Panc1 (cell line): Measurements from ENCODE around the gene LSM14B.

Experiments used
- TF ChIP-seq, protein P1 (sequence below): fragments of 450-650 bp; IDR thresholded peaks from 2 replicates; pipeline ENCODE4 v1.5.1; 2017; ENCODE audit warnings: mild to moderate bottlenecking
- TF ChIP-seq, protein P2 (sequence below), 2 experiments: IDR thresholded peaks; 2 replicates each; pipeline ENCODE4 v1.6.1; 2011 to 2012; ENCODE audit warnings: low read depth in 2 of 2, control low read depth in 1 of 2, low read length in 1 of 2, mild to moderate bottlenecking in 1 of 2, moderate library complexity in 1 of 2; ENCODE audit not compliant: insufficient read depth in 1 of 2

DNA sequence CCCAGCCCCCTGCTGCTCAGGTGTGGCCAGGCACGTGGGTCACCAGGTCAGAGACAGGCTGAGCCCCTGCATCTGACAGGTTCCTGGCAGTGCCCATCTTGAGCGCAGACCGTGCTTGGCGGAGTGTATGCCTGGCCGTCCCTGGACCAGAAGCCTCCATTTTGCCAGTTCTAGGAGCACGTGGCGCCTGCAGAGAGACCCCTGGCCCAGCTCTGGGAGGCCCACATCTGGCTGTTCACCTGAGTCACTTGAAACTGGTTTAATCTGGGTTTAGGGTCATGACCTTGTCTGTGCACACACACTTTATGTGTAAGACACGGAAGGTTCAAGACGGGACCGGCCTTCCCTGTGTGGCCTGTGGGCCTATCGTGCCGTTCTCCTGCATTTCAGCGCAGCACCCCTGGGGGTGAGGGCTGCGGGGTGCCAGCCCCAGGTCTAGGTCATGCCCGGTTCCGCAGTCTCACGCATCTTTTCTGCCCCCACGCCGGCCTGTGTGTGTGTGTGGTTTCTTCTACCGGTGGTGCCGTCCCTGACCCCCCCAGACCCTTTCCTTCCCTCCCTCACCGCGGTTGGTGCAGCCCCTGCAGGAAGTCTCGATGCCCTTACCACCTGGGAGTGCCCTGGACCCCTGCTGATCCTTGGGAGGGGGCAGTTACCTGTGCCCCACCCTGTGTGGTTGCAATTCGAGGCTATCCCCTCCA, 35.3 kb downstream of the LSM14B start:
- TF ChIP-seq, protein P1, sequence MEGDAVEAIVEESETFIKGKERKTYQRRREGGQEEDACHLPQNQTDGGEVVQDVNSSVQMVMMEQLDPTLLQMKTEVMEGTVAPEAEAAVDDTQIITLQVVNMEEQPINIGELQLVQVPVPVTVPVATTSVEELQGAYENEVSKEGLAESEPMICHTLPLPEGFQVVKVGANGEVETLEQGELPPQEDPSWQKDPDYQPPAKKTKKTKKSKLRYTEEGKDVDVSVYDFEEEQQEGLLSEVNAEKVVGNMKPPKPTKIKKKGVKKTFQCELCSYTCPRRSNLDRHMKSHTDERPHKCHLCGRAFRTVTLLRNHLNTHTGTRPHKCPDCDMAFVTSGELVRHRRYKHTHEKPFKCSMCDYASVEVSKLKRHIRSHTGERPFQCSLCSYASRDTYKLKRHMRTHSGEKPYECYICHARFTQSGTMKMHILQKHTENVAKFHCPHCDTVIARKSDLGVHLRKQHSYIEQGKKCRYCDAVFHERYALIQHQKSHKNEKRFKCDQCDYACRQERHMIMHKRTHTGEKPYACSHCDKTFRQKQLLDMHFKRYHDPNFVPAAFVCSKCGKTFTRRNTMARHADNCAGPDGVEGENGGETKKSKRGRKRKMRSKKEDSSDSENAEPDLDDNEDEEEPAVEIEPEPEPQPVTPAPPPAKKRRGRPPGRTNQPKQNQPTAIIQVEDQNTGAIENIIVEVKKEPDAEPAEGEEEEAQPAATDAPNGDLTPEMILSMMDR, result no peak
- TF ChIP-seq, protein P2, sequence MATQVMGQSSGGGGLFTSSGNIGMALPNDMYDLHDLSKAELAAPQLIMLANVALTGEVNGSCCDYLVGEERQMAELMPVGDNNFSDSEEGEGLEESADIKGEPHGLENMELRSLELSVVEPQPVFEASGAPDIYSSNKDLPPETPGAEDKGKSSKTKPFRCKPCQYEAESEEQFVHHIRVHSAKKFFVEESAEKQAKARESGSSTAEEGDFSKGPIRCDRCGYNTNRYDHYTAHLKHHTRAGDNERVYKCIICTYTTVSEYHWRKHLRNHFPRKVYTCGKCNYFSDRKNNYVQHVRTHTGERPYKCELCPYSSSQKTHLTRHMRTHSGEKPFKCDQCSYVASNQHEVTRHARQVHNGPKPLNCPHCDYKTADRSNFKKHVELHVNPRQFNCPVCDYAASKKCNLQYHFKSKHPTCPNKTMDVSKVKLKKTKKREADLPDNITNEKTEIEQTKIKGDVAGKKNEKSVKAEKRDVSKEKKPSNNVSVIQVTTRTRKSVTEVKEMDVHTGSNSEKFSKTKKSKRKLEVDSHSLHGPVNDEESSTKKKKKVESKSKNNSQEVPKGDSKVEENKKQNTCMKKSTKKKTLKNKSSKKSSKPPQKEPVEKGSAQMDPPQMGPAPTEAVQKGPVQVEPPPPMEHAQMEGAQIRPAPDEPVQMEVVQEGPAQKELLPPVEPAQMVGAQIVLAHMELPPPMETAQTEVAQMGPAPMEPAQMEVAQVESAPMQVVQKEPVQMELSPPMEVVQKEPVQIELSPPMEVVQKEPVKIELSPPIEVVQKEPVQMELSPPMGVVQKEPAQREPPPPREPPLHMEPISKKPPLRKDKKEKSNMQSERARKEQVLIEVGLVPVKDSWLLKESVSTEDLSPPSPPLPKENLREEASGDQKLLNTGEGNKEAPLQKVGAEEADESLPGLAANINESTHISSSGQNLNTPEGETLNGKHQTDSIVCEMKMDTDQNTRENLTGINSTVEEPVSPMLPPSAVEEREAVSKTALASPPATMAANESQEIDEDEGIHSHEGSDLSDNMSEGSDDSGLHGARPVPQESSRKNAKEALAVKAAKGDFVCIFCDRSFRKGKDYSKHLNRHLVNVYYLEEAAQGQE (IDR thresholded peaks at IDR 0.05; ENCODE audit: insufficient read depth in 1 of 2, low read depth in 2 of 2, low read length in 1 of 2), result no peak
